HG02642 (cell line): ENCODE measurements around the gene USP22.
A peak's percentile ranks its signal among the peaks of the same experiment; 100 is the strongest.

Experiments
- ATAC-seq: cut with Tn5 transposase; IDR thresholded peaks from one replicate; pipeline ENCODE4 v1.9.1; 2021; ENCODE audit warnings: mild to moderate bottlenecking; ENCODE audit not compliant: unreplicated experiment, poor library complexity

The USP22 gene

GRCh38 chr17:20966870-20967269 lies 75.9 kb downstream of the USP22 start:
- peak; percentile 66 for ATAC-seq

- no peak for ATAC-seq
These were observed 77.3 kb downstream of the USP22 start for GRCh38 chr17:20965492-20965891.

GRCh38 chr17:20961586-20961985 lies 81.2 kb downstream of the USP22 start:
- ATAC-seq, result no peak

GRCh38 chr17:20960871-20961270 lies 81.9 kb downstream of the USP22 start:
- ATAC-seq, result no peak

- no peak for ATAC-seq
These were observed 87.1 kb downstream of the USP22 start for GRCh38 chr17:20955427-20956323.

GRCh38 chr17:20954794-20955193 lies 88.0 kb downstream of the USP22 start:
- no peak for ATAC-seq

- no peak for ATAC-seq
These were observed 90.6 kb downstream of the USP22 start for GRCh38 chr17:20952183-20952582.
